Keratinocyte (primary cell): ENCODE data around the gene NCBP3. TPM values are rescaled to one million over a fixed set of nuclear protein-coding genes. Genes with fewer than 3 reads are reported as not detected.

Experiments
- DNase-seq: peaks from one replicate; pipeline ENCODE4 v3.0.0-alpha.2; 2011; ENCODE audit warnings: low read depth, missing footprints, low spot score
- FAIRE-seq: peaks from 2 replicates; lab custom pipeline; 2011; peaks lifted over from hg19 to GRCh38; lab: Jason Lieb, UNC
- H2AFZ ChIP-seq: 2 replicates; pipeline ENCODE4 v1.6.0; 2012; ENCODE audit warnings: low read length, control low read depth, inconsistent platforms; ENCODE audit not compliant: control insufficient read depth
- H3K27ac ChIP-seq: 2 replicates; pipeline ENCODE4 v1.5.1; 2011; ENCODE audit warnings: low read length; ENCODE audit not compliant: control insufficient read depth, insufficient read depth
- H3K27me3 ChIP-seq: 3 replicates; pipeline ENCODE4 v1.6.0; 2011; ENCODE audit warnings: low read length; ENCODE audit not compliant: control insufficient read depth, insufficient read depth; ENCODE audit errors: extremely low read depth
- H3K36me3 ChIP-seq, 2 experiments: 2 replicates in 1 of 2; 3 replicates in 1 of 2; pipeline ENCODE4 v1.5.1; 2011; ENCODE audit warnings: low read length in 2 of 2, mild to moderate bottlenecking in 1 of 2; ENCODE audit not compliant: control insufficient read depth in 2 of 2, insufficient read depth in 2 of 2; ENCODE audit errors: extremely low read depth in 1 of 2
- H3K4me1 ChIP-seq: 3 replicates; pipeline ENCODE4 v1.5.1; 2011; ENCODE audit warnings: low read length; ENCODE audit not compliant: control insufficient read depth, insufficient read depth; ENCODE audit errors: extremely low read depth
- H3K4me2 ChIP-seq: 3 replicates; pipeline ENCODE4 v1.6.0; 2011; ENCODE audit warnings: low read depth, low read length; ENCODE audit not compliant: control insufficient read depth, insufficient read depth; ENCODE audit errors: extremely low read depth
- H3K4me3 ChIP-seq, 3 experiments: fragments of 200-600 bp in 1 of 3; sonication (generic) in 1 of 3; 2 replicates in 2 of 3; 3 replicates in 1 of 3; pipeline ENCODE4 v1.5.1; 2011 to 2016; ENCODE audit warnings: low read length in 3 of 3, mild to moderate bottlenecking in 3 of 3, control low read depth in 2 of 3, inconsistent platforms in 1 of 3, low read depth in 1 of 3, mixed read lengths in 1 of 3, mixed run types in 1 of 3, moderate library complexity in 1 of 3; ENCODE audit not compliant: control insufficient read depth in 2 of 3, insufficient read depth in 2 of 3; ENCODE audit errors: extremely low read depth in 1 of 3
- H3K79me2 ChIP-seq: 2 replicates; pipeline ENCODE4 v1.6.0; 2012; ENCODE audit warnings: low read length; ENCODE audit not compliant: control insufficient read depth, insufficient read depth
- H3K9ac ChIP-seq: 3 replicates; pipeline ENCODE4 v1.6.0; 2011; ENCODE audit warnings: low read length; ENCODE audit not compliant: control insufficient read depth, insufficient read depth; ENCODE audit errors: extremely low read depth
- H3K9me1 ChIP-seq: 3 replicates; pipeline ENCODE4 v1.6.0; 2011; ENCODE audit warnings: low read length; ENCODE audit not compliant: control insufficient read depth, insufficient read depth; ENCODE audit errors: extremely low read depth
- H3K9me3 ChIP-seq: 2 replicates; pipeline ENCODE4 v1.5.1; 2012; ENCODE audit warnings: low read depth, low read length; ENCODE audit not compliant: control insufficient read depth
- H4K20me1 ChIP-seq: 3 replicates; pipeline ENCODE4 v1.6.0; 2011; ENCODE audit warnings: low read length; ENCODE audit not compliant: control insufficient read depth, insufficient read depth; ENCODE audit errors: extremely low read depth
- EZH2 ChIP-seq: IDR thresholded peaks from one replicate; pipeline ENCODE4 v1.6.1; 2012; ENCODE audit warnings: inconsistent platforms, mild to moderate bottlenecking, low read length, moderate library complexity
- dilution Hi-C: fragments of 300-500 bp; cut with MboI; formaldehyde crosslinking; loops from one replicate; pipeline ENCODE4 v1.7.0; 2020; ENCODE audit warnings: low sequenced_read_pairs; ENCODE audit not compliant: extremely low pct_ligation_motif_present
- polyA plus RNA-seq, 5 experiments: library from polyadenylated mRNA; depleted of rRNA in 3 of 5; stranded (reverse) in 3 of 5; stranded (forward) in 1 of 5; unstranded in 1 of 5; fragments of >200 nt; gene quantifications; 1 replicate in 1 of 5; 2 replicates in 3 of 5; 3 replicates in 1 of 5; pipeline versions ENCODE4 v1.2.1 to v1.2.3, GENCODE V29; 2011 to 2012; ENCODE audit warnings: missing spikeins in 2 of 5, low read depth in 1 of 5, low replicate concordance in 1 of 5
- TF ChIP-seq, protein P1 (sequence below), 3 experiments: IDR thresholded peaks in 1 of 3; conservative IDR thresholded peaks in 1 of 3; optimal IDR thresholded peaks in 1 of 3; 2 replicates in 2 of 3; 3 replicates in 1 of 3; pipeline versions ENCODE3 to v1.5.1; 2011; ENCODE audit warnings: low read length in 3 of 3, mild to moderate bottlenecking in 3 of 3, moderate library complexity in 2 of 3, control low read depth in 1 of 3, inconsistent platforms in 1 of 3; ENCODE audit not compliant: insufficient read depth in 2 of 3; ENCODE audit errors: extremely low read depth in 1 of 3

Gene NCBP3
- polyA plus RNA-seq, 1 donor (not counting 4 experiments of a cell fraction or from before 2014, with no cell fraction given) = 22.1 TPM

DNA sequence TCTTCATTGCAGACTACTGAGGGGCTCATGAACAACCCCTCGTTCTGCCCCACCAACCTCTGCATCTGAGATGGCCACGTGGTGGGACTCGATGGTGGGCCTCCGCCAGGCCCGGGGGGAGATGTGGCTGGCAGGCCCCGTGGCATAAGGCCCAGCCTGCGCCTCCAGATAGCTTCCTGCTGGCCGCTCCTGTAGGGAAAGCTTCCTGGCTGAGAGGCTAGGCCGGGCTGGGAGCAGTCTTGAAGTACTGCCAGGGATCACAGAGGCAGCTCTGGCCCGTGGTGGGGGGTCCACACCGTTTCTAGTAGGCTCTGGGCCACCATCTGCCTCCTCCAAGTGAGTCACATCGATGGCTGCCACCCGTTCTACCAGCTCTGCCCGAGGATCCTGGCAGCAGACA lies 39.2 kb upstream of the NCBP3 start:
- FAIRE-seq (no peak), DNase-seq (no peak)
- Histone ChIP-seq H3K9me1 (no peaks in the 10 kb centered on the region), H3K27ac (no peak overlapping the region), H3K36me3 (peaks cover 0 to 2% of the 10 kb centered on the region in 2 experiments), H3K9me3 (no peaks in the 10 kb centered on the region), H3K4me1 (peaks cover 28% of the 10 kb centered on the region), H2AFZ (no peak overlapping the region), H3K4me3 (no peak overlapping the region), H3K4me2 (no peak overlapping the region), H4K20me1 (no peaks in the 10 kb centered on the region), H3K27me3 (no peaks in the 10 kb centered on the region), H3K9ac (no peak overlapping the region), H3K79me2 (no peaks in the 10 kb centered on the region)
- dilution Hi-C loops = no loop called here
- TF ChIP-seq, protein P1, sequence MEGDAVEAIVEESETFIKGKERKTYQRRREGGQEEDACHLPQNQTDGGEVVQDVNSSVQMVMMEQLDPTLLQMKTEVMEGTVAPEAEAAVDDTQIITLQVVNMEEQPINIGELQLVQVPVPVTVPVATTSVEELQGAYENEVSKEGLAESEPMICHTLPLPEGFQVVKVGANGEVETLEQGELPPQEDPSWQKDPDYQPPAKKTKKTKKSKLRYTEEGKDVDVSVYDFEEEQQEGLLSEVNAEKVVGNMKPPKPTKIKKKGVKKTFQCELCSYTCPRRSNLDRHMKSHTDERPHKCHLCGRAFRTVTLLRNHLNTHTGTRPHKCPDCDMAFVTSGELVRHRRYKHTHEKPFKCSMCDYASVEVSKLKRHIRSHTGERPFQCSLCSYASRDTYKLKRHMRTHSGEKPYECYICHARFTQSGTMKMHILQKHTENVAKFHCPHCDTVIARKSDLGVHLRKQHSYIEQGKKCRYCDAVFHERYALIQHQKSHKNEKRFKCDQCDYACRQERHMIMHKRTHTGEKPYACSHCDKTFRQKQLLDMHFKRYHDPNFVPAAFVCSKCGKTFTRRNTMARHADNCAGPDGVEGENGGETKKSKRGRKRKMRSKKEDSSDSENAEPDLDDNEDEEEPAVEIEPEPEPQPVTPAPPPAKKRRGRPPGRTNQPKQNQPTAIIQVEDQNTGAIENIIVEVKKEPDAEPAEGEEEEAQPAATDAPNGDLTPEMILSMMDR (optimal IDR thresholded peaks at IDR 0.05 in 1 of 3, IDR thresholded peaks at IDR 0.05 in 1 of 3, conservative IDR thresholded peaks at IDR 0.05 in 1 of 3; ENCODE audit: extremely low read depth in 1 of 3, insufficient read depth in 2 of 3, low read length in 3 of 3) = no peak
- TF ChIP-seq EZH2 = no peak

DNA sequence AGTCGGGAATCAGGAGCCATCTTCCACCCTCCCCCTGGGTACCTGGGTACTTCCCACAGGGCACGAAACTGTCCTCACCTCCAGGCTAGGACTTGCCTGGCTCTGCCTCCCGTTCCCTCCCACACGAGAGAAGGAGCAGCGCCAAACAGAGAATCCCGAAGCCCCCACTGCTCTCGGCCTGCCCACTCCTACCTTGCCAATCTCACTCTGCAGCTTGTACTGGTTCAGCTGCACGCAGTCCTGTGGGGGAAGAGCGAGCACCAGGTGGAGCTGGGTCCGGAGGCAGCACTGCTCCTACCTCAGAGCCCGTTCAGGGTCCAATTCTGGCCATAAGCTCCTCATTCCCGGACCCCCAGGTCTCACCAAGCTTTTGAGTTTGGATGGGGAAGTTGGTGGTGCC lies 38.1 kb upstream of the NCBP3 start:
- no peaks in the 10 kb centered on the region for H3K9me1 ChIP-seq
- H3K4me2 ChIP-seq = no peak overlapping the region
- DNase-seq (no peak), FAIRE-seq (no peak)
- H3K79me2 ChIP-seq = no peaks in the 10 kb centered on the region
- H2AFZ ChIP-seq = no peak overlapping the region
- H3K36me3 ChIP-seq = peaks cover 0 to 2% of the 10 kb centered on the region in 2 experiments
- no peak overlapping the region for H3K9ac ChIP-seq
- dilution Hi-C loops = no loop called here
- no peaks in the 10 kb centered on the region for H4K20me1 ChIP-seq
- no peak for TF ChIP-seq EZH2
- no peaks in the 10 kb centered on the region for H3K27me3 ChIP-seq
- peaks cover 17% of the 10 kb centered on the region for H3K4me1 ChIP-seq
- H3K9me3 ChIP-seq = no peaks in the 10 kb centered on the region
- H3K4me3 ChIP-seq = no peak overlapping the region
- H3K27ac ChIP-seq = no peak overlapping the region

DNA sequence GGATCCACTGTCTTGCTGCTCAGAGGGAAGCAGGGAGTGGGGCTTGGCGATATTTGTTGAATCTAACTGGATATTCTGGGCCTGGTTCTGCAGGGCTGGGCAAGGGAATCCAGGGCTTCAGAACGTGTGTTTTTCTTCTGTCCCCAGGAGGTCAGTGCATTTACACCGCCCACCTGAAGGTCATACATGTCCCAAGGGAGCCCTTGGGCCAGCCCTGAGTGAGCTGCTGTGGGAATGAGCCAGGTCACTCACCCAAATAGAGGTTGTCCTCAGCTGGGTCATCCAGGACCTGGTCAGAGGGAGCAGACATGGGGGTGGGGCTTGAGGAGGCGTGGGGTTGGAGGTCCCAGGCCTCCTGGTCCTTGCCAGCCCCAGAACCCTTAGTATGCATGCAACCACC lies 36.2 kb upstream of the NCBP3 start:
- Histone ChIP-seq H3K27ac (no peak overlapping the region), H3K4me1 (no peaks in the 10 kb centered on the region), H3K9ac (no peak overlapping the region), H3K4me3 (no peak overlapping the region), H3K27me3 (no peaks in the 10 kb centered on the region), H3K9me1 (no peaks in the 10 kb centered on the region), H3K4me2 (no peak overlapping the region), H3K36me3 (peaks cover 0 to 5% of the 10 kb centered on the region in 2 experiments), H2AFZ (no peak overlapping the region), H3K9me3 (no peaks in the 10 kb centered on the region), H3K79me2 (no peaks in the 10 kb centered on the region), H4K20me1 (no peaks in the 10 kb centered on the region)
- no peak for TF ChIP-seq EZH2
- TF ChIP-seq, protein P1 (optimal IDR thresholded peaks at IDR 0.05 in 1 of 3, IDR thresholded peaks at IDR 0.05 in 1 of 3, conservative IDR thresholded peaks at IDR 0.05 in 1 of 3; ENCODE audit: extremely low read depth in 1 of 3, insufficient read depth in 2 of 3, low read length in 3 of 3) = no peak
- dilution Hi-C loops = no loop called here
- FAIRE-seq = no peak
- DNase-seq = no peak
